ENCODE measurements around the gene CALN1.

GRCh38 chr7:72310301-72310700 is 101.8 kb downstream of the CALN1 start:
- TF ChIP-seq CTCF (conservative IDR thresholded peaks at IDR 0.05; ENCODE audit: low read depth in 2 of 2) (no peak), EZH2phosphoT487 (IDR thresholded peaks at IDR 0.05; ENCODE audit: unreplicated experiment) (no peak), REST (IDR thresholded peaks at IDR 0.05; ENCODE audit: unreplicated experiment) (no peak), JUNB (IDR thresholded peaks at IDR 0.05; ENCODE audit: unreplicated experiment) (no peak), CREB1 (CRISPR knock-in tag; IDR thresholded peaks at IDR 0.05; ENCODE audit: low read depth) (no peak), ZNF114 (CRISPR knock-in tag; IDR thresholded peaks at IDR 0.05) (no peak), EZH2 (IDR thresholded peaks at IDR 0.05; ENCODE audit: low read depth, unreplicated experiment) (no peak), POLR2AphosphoS5 (IDR thresholded peaks at IDR 0.05; ENCODE audit: low read depth) (no peak)

All from GM23338 (cell line).